22Rv1 (cell line): Measurements from ENCODE around the gene DLGAP3.

Experiments used
- H3K27ac ChIP-seq: fragments of 450-650 bp; 2 replicates; pipeline ENCODE4 v1.5.1; 2017
- CTCF ChIP-seq: fragments of 450-650 bp; IDR thresholded peaks from 2 replicates; pipeline ENCODE4 v1.5.1; 2017; ENCODE audit warnings: mild to moderate bottlenecking
- ZFX ChIP-seq: fragments of 450-650 bp; IDR thresholded peaks from 2 replicates; pipeline ENCODE4 v1.6.1; 2017; ENCODE audit warnings: antibody characterized with exemption, borderline replicate concordance

DLGAP3 gene

GRCh38 chr1:34870395-34870794 is 59.1 kb downstream of the DLGAP3 start:
- TF ChIP-seq CTCF (no peak), ZFX (no peak)
- no peak overlapping the region for H3K27ac ChIP-seq

- TF ChIP-seq CTCF (no peak), ZFX (no peak)
- H3K27ac ChIP-seq = no peak overlapping the region
Observed at GRCh38 chr1:34869760-34870159, 59.7 kb downstream of the DLGAP3 start.

- TF ChIP-seq ZFX = no peak
- no peak for TF ChIP-seq CTCF
- no peak overlapping the region for H3K27ac ChIP-seq
Observed at GRCh38 chr1:34868230-34869049, 61.0 kb downstream of the DLGAP3 start.

- TF ChIP-seq CTCF (no peak), ZFX (no peak)
Observed at GRCh38 chr1:34867415-34867814, 62.0 kb downstream of the DLGAP3 start.

GRCh38 chr1:34866762-34867109 is 62.7 kb downstream of the DLGAP3 start:
- TF ChIP-seq CTCF = no peak
- TF ChIP-seq ZFX = no peak
- H3K27ac ChIP-seq = no peak overlapping the region

More at GRCh38 chr1:34867415-34867814, 62.0 kb downstream of the DLGAP3 start:
- no peak overlapping the region for H3K27ac ChIP-seq

- H3K27ac ChIP-seq = peak overlapping the region; percentile 64
- TF ChIP-seq CTCF = peak; percentile 97
- TF ChIP-seq ZFX = no peak
Observed at GRCh38 chr1:34865981-34866761, 63.3 kb downstream of the DLGAP3 start.

- peak overlapping the region; percentile 64 for H3K27ac ChIP-seq
- no peak for TF ChIP-seq CTCF
- no peak for TF ChIP-seq ZFX
Observed at GRCh38 chr1:34865573-34865972, 63.9 kb downstream of the DLGAP3 start.
